PFSK-1 (cell line): Measurements from ENCODE around the gene AGER.

Source experiments
- FOXP2 ChIP-seq: optimal IDR thresholded peaks from 2 replicates; pipeline ENCODE3; 2011; ENCODE audit warnings: borderline replicate concordance, control low read depth, inconsistent platforms; ENCODE audit not compliant: insufficient read depth; ENCODE audit errors: extremely low read length, extremely low read depth
- POLR2AphosphoS5 ChIP-seq: IDR thresholded peaks from 2 replicates; pipeline ENCODE4 v1.6.1; 2012; ENCODE audit warnings: low read depth, mild to moderate bottlenecking, control low read depth, low read length, moderate library complexity
- SIN3A ChIP-seq: IDR thresholded peaks from 2 replicates; pipeline ENCODE4 v1.6.1; 2012; ENCODE audit warnings: mild to moderate bottlenecking, low read length, moderate library complexity, borderline replicate concordance; ENCODE audit not compliant: insufficient read depth
- TAF1 ChIP-seq: IDR thresholded peaks from 2 replicates; pipeline ENCODE4 v1.6.1; 2012; ENCODE audit warnings: low read length, control low read depth, borderline replicate concordance; ENCODE audit not compliant: insufficient read depth
- TF ChIP-seq, protein P1 (sequence below), 2 experiments: IDR thresholded peaks; 2 replicates each; pipeline versions ENCODE4 v1.6.1 to v1.8.0; 2011 to 2012; ENCODE audit warnings: low read depth in 2 of 2, low read length in 2 of 2, control low read depth in 1 of 2, inconsistent platforms in 1 of 2, mild to moderate bottlenecking in 1 of 2, moderate library complexity in 1 of 2; ENCODE audit not compliant: insufficient read depth in 1 of 2

The AGER gene

GRCh38 chr6:32149092-32149755, 34.8 kb downstream of the AGER start:
- no peak for TF ChIP-seq FOXP2
- TF ChIP-seq, protein P1, sequence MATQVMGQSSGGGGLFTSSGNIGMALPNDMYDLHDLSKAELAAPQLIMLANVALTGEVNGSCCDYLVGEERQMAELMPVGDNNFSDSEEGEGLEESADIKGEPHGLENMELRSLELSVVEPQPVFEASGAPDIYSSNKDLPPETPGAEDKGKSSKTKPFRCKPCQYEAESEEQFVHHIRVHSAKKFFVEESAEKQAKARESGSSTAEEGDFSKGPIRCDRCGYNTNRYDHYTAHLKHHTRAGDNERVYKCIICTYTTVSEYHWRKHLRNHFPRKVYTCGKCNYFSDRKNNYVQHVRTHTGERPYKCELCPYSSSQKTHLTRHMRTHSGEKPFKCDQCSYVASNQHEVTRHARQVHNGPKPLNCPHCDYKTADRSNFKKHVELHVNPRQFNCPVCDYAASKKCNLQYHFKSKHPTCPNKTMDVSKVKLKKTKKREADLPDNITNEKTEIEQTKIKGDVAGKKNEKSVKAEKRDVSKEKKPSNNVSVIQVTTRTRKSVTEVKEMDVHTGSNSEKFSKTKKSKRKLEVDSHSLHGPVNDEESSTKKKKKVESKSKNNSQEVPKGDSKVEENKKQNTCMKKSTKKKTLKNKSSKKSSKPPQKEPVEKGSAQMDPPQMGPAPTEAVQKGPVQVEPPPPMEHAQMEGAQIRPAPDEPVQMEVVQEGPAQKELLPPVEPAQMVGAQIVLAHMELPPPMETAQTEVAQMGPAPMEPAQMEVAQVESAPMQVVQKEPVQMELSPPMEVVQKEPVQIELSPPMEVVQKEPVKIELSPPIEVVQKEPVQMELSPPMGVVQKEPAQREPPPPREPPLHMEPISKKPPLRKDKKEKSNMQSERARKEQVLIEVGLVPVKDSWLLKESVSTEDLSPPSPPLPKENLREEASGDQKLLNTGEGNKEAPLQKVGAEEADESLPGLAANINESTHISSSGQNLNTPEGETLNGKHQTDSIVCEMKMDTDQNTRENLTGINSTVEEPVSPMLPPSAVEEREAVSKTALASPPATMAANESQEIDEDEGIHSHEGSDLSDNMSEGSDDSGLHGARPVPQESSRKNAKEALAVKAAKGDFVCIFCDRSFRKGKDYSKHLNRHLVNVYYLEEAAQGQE (IDR thresholded peaks at IDR 0.05; ENCODE audit: insufficient read depth in 1 of 2, low read depth in 2 of 2, low read length in 2 of 2): no peak
- TF ChIP-seq SIN3A: no peak
- TF ChIP-seq TAF1: no peak
- no peak for TF ChIP-seq POLR2AphosphoS5

DNA sequence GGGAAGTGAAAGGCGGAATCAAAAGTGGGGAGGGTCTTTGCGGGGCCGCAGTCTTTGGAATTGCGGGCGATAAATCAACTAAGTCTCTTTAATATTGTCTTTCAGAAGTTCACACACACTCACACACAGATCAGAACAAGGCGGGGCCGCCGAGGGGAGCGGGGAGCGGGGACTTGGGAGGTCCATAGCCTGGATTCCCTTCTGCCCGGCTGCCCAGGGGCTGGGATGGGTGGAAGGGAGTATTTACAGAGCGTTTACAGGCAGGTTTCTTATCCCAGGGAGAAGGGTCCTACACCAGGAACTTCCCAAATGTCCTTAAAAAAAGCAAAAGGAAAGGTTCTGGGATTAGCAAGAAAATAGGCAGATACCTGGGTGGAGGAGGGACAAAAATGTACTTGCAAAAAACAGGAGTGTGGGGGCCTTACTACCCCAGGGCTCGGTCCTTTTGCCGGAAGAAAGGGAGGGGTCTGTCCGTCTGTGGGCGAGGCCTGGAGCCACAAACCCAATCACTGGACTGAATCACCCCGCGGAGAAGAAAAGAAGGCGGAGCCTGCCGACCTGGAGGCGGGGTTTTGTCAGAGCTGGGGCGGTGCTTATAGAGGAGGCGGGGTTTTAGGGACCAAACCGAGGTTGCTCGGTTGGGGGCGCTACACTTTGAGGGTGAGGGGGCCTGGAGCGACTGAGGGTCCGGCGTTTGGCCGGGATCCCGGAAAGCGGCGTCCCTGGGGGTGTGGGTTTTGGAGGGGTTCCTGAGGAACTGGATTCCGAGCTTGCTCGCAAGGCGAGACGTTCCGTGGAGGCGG, 35.6 kb downstream of the AGER start:
- no peak for TF ChIP-seq SIN3A

DNA sequence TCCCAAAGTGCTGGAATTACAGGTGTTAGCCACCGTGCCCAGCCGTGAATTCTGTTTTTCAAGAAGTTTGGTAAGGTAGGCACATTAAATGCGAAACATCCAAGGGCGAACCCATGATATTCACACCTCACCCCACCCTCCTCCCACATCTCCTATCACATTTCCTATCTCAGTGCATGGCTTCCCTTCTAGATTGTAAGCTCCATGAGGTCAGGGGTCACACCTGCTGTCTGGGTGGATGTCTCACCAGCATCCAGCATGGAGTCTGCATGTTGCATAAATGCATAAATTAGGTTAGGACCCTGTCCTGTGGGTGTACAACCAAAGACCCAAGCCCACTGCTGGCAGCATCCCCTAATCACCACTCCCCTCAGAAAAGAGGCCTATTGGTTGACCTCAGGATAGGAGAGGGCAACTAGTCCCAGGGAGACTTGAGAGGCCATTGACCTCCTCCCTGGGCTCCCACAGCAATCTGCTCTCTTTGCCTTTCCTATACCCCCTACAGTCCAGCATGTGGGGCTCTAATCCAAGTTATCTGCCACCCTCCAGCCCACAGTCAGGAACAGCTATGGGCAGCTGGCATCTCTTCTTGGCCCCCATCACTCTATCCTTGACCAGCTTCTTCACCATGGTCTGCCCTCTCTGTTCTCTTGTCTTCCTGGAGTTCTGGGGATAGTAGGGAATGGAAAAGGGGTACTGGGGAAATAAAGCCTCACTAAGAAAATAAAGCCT, 36.5 kb downstream of the AGER start:
- TF ChIP-seq, protein P1 (IDR thresholded peaks at IDR 0.05; ENCODE audit: insufficient read depth in 1 of 2, low read depth in 2 of 2, low read length in 2 of 2): no peak
- no peak for TF ChIP-seq POLR2AphosphoS5
- no peak for TF ChIP-seq TAF1

DNA sequence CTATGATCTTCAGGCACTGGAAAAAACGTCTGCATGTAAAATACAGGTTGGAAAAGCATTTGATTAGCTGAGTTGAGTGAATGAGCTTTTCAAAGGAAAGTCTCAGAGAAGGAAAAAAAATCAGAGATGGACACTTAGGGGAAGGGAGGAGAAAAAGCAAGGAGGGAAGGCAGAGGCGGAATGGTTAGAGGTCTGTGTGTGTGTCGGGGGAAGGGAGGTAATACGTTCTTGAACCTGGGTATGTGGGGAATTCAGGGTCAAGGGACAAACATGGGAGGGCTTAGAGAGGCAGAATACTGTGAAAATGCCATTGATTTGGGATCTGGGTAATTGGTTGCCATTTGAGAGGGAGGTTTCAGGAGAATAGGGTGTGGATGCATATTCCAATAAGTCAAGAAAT, 37.4 kb downstream of the AGER start:
- no peak for TF ChIP-seq SIN3A
- no peak for TF ChIP-seq FOXP2
- TF ChIP-seq, protein P1 (IDR thresholded peaks at IDR 0.05; ENCODE audit: insufficient read depth in 1 of 2, low read depth in 2 of 2, low read length in 2 of 2): no peak
- no peak for TF ChIP-seq TAF1
- no peak for TF ChIP-seq POLR2AphosphoS5

DNA sequence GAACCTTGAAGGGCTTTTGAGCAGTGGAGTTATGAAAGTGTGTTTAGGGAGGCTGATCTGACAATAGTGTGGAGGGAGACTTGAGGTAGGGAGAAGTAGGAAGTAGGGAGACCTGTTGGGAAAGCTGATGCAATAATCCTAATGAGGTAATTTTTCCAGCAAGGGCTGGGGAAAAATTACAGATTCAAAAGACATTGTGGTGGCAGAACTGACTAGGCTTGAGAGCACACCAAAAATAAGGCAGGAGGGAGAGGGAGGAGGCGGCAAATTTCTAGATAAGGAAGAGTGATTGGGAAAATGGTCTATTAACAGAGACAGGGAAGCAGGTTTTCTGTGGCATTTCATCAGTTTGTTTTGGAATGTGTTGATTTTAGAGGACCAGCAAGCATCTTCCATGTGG, 37.8 kb downstream of the AGER start:
- TF ChIP-seq POLR2AphosphoS5: no peak
- TF ChIP-seq, protein P1 (IDR thresholded peaks at IDR 0.05; ENCODE audit: insufficient read depth in 1 of 2, low read depth in 2 of 2, low read length in 2 of 2): no peak
- no peak for TF ChIP-seq TAF1
- TF ChIP-seq SIN3A: no peak
- no peak for TF ChIP-seq FOXP2
